Prostate gland (tissue), 2 donors: ENCODE data around the gene SP7.

Experiments used
- CTCF ChIP-seq, 4 experiments: fragments of 200-600 bp in 2 of 4; fragments of 450-650 bp in 2 of 4; sonication (generic) in 2 of 4; IDR thresholded peaks; 1 replicate in 3 of 4; 2 replicates in 1 of 4; pipeline ENCODE4 v1.5.1; 2016 to 2019; ENCODE audit warnings: antibody characterized with exemption in 4 of 4, mild to moderate bottlenecking in 2 of 4, moderate library complexity in 2 of 4
- POLR2A ChIP-seq: fragments of 450-650 bp; IDR thresholded peaks from one replicate; pipeline ENCODE4 v1.6.1; 2016; ENCODE audit warnings: antibody characterized with exemption, mild to moderate bottlenecking

GRCh38 chr12:53290661-53291060, 45.5 kb downstream of the SP7 start:
- TF ChIP-seq CTCF (IDR thresholded peaks at IDR 0.05) = no peak
- TF ChIP-seq POLR2A = no peak
